Activated T-helper 1 cell treated with anti-CD3 and anti-CD28 coated beads, Interleukin-2, amount 50 U/mL, for 16 hours (primary cell): ENCODE results near the gene NRXN3.

Experiments used
- DNase-seq, 2 donors: peaks; one replicate each; pipeline ENCODE4 v3.0.0-alpha.2; 2020; ENCODE audit warnings: low read depth in 1 of 2, low spot score in 1 of 2

Gene NRXN3

DNA sequence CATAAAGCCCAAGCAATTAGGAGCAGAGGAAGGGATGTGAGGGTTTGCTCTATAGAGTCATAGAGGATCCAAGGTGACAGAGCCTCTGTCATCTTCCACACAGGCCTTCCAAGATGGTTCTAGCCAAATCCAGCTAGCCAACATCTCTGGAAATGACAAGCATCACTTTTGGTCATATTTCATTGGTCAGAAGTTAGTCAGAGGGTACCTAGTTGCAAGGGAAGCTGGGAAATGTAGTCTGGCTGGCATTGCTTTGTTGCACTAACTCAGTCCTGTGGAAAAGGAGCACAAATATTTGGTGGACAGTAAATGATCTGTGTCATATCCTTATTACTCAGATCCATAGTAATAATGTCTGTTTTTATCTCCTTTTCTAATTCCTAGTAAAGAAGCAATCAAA lies 715.7 kb downstream of the NRXN3 start:
- DNase-seq = no peak

- no peak for DNase-seq
These were observed 727.3 kb downstream of the NRXN3 start for GRCh38 chr14:78897443-78897842.

DNA sequence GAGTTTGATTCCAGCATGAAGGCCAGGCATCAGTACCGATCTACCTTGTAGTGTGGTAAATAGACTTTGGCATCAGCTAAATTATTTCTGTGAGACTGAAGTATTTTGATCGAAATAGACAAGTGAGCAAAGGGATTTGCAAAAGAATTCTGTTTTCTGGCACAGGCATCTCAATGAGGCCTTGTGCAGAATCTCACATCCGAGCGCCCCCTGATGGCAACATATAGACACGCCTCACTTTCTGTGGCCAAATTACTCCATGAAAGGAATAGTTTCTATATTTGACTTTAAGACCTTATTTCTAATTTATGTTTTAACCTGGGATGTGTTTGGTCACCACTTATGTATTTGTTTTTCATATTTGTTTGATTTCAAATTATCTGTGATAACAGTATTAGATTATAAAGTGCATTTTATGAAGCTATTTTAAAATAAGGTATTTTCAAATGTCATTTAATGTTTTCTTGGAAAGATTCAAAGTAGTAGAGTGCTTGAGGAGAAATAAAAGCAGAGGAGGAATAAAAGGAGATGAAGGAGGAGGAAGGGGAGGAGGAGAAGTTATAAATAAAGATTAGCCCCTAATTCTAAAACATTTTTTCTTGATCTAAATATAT lies 731.9 kb downstream of the NRXN3 start:
- DNase-seq = no peak

DNA sequence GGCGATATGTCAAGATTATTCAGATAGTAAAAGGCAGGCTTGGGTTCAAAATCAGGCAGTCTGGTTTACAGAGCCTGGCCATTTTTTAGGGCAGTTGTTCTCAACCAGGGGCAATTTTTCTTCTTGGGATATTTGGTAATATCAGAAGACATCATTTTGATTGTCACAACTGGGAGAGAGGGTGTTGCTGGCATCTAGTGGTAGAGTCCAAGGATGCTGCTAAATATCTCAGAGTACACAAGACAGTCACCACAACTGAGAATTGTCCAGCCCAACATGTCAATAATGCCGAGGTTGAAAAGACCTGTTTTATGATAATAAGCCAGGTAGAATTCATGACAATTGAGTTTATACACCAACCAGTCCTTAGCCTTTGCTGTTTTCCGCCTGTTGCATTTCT lies 733.9 kb downstream of the NRXN3 start:
- DNase-seq = no peak

- no peak for DNase-seq
These were observed 747.3 kb downstream of the NRXN3 start for GRCh38 chr14:78917462-78917861.

DNA sequence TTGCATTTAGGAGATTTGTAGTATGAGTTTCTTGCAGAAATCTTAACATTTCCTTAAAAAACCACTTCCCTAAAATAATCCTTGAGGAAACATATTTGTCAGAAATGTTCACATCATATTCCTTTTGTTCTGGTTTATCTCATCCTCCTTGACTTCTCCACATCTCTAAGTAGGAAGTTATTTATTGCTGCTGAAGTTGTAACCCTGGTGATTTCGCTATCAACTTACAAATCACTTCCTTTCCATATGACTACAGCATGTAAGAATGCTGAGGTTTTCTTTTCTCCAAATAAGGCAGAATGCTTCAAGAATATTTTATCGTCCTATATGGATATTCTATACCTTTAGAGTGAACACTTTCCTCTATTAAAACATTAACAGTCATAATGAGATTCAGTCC lies 751.7 kb downstream of the NRXN3 start:
- DNase-seq = no peak

GRCh38 chr14:78927261-78927660 lies 757.1 kb downstream of the NRXN3 start:
- no peak for DNase-seq

GRCh38 chr14:78933166-78933565 lies 763.0 kb downstream of the NRXN3 start:
- no peak for DNase-seq

DNA sequence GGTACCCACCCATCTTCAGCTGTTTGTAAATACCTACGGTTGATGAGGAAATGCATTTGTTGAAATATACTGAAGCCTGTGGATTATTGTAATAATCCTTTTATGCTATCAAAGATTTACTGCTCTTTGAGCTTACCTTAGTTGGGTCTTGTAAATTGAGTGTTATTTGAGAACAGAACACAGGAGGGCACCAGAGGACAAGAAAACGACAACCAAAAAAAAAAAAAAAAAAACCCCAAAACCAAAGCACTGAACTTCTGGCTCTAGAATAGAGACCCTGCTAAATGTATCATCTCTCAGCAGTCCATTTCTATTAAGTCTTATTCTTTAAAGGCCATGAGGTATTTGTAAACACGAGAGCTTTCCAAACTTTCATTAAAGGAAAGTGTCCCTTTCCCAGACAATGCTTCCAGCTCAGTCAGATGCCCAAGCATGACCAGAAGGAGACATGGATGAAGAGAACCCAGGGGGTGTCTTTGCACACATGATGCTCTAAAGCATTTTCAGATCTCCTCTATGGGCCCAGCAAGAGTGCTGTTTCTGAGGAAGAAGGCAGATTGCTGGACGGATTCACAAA lies 763.9 kb downstream of the NRXN3 start:
- no peak for DNase-seq

GRCh38 chr14:78946949-78947348 lies 776.8 kb downstream of the NRXN3 start:
- DNase-seq = no peak

DNA sequence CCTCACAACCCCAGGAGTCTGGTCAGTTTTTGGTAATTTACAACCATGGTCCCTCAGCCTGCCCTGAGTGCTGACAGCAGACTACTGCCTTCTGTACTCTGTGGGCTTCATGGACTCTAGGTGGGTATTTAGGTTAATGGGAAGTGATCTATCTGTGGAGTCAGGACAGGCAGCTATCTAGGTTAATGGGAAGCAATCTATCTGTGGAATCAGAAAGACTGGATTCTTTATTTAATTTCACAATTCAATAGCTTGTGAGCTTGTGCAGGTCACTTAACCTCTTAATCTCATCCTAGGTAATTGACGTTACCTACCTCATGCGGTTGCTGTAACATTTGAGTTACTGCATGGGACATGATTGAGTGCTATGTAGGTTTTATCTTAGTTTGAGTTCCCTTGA lies 777.5 kb downstream of the NRXN3 start:
- no peak for DNase-seq

DNA sequence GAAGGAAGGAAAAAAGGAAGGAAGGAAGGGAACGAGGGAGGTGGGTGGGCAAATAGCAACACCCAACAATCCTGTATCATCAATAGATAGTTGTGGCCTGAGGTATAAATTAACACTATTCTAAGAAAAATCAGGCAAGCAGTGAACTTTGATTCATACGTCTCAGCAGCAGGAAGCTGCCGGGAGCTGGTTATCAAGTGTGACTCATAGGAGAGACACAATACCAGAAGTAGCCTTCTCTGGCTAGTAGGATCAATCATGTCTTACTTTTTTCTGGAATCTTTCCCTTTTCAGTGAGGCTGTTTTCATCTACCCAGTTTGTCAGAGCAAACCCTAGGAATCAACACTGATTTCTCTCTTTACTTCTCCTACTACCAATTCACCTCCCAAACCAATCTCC lies 780.5 kb downstream of the NRXN3 start:
- DNase-seq = no peak

DNA sequence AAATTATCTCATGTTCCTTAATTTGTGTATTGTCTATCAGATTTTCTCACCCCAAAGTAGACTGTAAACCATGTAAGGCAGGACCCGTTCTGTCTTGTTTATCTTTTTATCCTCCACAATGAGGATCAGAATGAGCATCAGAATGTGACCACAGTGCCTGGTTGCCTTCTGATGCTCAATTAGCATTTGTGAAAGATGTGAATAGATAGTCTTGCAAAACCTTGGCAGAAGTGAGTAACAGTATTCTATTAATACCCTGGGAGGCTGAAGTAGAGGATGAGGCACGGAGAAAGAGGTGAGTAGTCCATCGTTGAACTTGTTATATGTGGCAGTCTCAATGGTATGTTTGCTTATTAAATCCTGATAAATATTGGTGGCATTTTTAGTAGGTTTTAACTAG lies 781.4 kb downstream of the NRXN3 start:
- DNase-seq = no peak

- peak in 1 of 2 donors; percentile 5 for DNase-seq
These were observed 789.6 kb downstream of the NRXN3 start for GRCh38 chr14:78959674-78960264.

DNA sequence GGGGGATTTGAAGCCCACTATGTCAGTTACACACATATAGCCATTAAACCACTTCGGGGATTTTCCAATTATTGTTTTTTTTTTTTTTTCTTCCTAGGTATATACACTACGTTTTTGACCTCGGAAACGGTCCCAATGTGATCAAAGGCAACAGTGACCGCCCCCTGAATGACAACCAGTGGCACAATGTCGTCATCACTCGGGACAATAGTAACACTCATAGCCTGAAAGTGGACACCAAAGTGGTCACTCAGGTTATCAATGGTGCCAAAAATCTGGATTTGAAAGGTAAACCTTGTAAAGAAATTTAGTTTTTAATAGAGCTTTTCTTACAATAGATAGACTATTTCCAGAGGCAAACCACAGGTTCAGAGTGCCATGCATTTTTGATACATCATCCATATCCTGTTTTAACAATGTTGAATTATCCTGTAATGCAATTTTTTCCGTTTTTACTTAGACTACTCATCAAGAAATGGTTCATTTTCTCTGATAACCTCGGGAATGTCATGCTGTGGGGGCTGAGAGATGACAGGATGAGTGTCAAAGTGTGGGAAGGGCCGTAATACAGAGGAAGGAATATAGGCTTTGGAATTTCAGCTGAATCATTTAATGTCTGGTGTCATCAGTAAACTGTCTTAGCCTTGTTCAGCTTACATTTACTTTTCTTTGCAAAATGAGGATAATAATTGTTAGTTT lies 797.1 kb downstream of the NRXN3 start:
- DNase-seq = no peak

GRCh38 chr14:78968265-78968664 lies 798.1 kb downstream of the NRXN3 start:
- DNase-seq = no peak

- no peak for DNase-seq
These were observed 800.5 kb downstream of the NRXN3 start for GRCh38 chr14:78970677-78971076.

DNA sequence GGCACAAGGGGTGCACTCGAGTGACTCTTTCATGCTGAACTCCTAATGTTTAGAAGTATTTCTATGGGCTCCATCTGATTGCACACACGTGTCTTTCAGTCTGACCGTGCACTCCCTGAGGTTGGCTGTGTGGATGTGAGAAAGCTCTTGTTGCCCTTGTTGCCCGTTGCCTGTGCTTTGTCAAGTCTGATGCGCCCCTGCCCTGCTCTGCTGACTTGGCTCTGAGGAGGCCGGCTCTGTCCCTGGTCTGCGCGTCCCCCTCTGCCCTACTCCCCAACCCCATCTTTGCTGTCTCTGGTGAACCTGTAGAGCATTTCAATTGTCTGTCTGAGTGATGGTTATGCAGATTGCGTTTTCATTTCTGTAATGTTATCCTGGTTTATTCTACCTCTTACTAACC lies 802.3 kb downstream of the NRXN3 start:
- DNase-seq = no peak

GRCh38 chr14:78974691-78975090 lies 804.5 kb downstream of the NRXN3 start:
- no peak for DNase-seq

DNA sequence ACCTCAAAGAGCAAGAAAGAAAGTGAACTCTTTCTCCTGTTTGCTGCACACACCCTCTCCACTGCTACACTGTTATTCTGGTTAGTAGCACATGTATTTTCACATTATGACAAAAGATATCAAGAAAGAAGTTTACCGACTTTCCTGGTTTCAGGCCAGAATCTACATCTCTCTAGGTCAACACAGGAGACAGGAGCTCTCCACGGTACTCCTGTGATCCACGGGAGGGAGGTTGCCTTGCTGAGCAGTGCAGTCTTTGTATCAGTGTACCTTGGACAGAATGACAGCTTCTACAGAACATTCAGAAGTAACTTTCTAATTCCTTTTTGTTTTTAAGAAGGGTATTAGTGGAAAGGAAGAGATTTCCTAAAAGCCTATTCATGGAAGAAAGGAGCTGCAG lies 805.6 kb downstream of the NRXN3 start:
- DNase-seq = no peak

- no peak for DNase-seq
These were observed 808.7 kb downstream of the NRXN3 start for GRCh38 chr14:78978896-78979295.

- no peak for DNase-seq
These were observed 812.4 kb downstream of the NRXN3 start for GRCh38 chr14:78982551-78982950.
